HEK293T (cell line): Measurements from ENCODE around the gene KCTD14.

Experiments used
- BHLHE40 ChIP-seq: fragments of 450-650 bp; IDR thresholded peaks from 2 replicates; pipeline ENCODE4 v1.6.1; 2016; ENCODE audit warnings: mild to moderate bottlenecking, moderate library complexity, borderline replicate concordance
- SUZ12 ChIP-seq: fragments of 450-650 bp; IDR thresholded peaks from 2 replicates; pipeline ENCODE4 v1.6.1; 2016; ENCODE audit warnings: mild to moderate bottlenecking

GRCh38 chr11:77999446-78000030 is 23.5 kb downstream of the KCTD14 start:
- TF ChIP-seq SUZ12, result no peak
- TF ChIP-seq BHLHE40, result no peak
